Gastrocnemius medialis (tissue), 4 donors: ENCODE results near the gene SLC10A3. TPM values are rescaled to one million over a fixed set of nuclear protein-coding genes. Genes with fewer than 3 reads are reported as not detected.
A peak's percentile ranks its signal among the peaks of the same experiment; 100 is the strongest.

Source experiments
- ATAC-seq, 2 donors: fragments of 150-250 bp; one replicate each; pipeline ENCODE4 v1.9.1; 2016
- DNase-seq, 2 donors: peaks; one replicate each; pipeline ENCODE4 v3.0.0-alpha.2; 2019
- H3K27ac ChIP-seq, 4 donors: fragments of 200-600 bp; sonication (generic); 1 replicate in 1 of 4; 2 replicates in 3 of 4; pipeline ENCODE4 v1.5.1; 2016 to 2018; ENCODE audit warnings: mild to moderate bottlenecking in 2 of 4, moderate library complexity in 1 of 4
- H3K27me3 ChIP-seq, 3 donors: fragments of 200-600 bp; sonication (generic) in 2 of 3; 1 replicate in 1 of 3; 2 replicates in 2 of 3; pipeline versions ENCODE4 v1.5.1 to v1.6.0; 2016 to 2019; ENCODE audit warnings: mild to moderate bottlenecking in 1 of 3, moderate library complexity in 1 of 3
- H3K36me3 ChIP-seq, 2 donors: fragments of 200-600 bp; sonication (generic) in 1 of 2; one replicate each; pipeline ENCODE4 v1.5.1; 2017 to 2018
- H3K4me1 ChIP-seq, 2 donors: fragments of 200-600 bp; sonication (generic) in 1 of 2; one replicate each; pipeline ENCODE4 v1.5.1; 2016 to 2017; ENCODE audit warnings: mild to moderate bottlenecking in 2 of 2
- H3K4me3 ChIP-seq, 4 donors: fragments of 200-600 bp; sonication (generic) in 3 of 4; 1 replicate in 1 of 4; 2 replicates in 3 of 4; pipeline ENCODE4 v1.5.1; 2016 to 2019; ENCODE audit warnings: mild to moderate bottlenecking in 2 of 4
- H3K9me3 ChIP-seq, 3 donors: fragments of 200-600 bp; sonication (generic) in 2 of 3; 1 replicate in 1 of 3; 2 replicates in 2 of 3; pipeline ENCODE4 v1.5.1; 2016 to 2019
- CTCF ChIP-seq, 5 experiments: fragments of 450-650 bp in 3 of 5; fragments of 200-600 bp in 2 of 5; sonication (generic) in 2 of 5; IDR thresholded peaks in 4 of 5; conservative IDR thresholded peaks in 1 of 5; 1 replicate in 4 of 5; 2 replicates in 1 of 5; pipeline ENCODE4 v1.5.1; 2016 to 2019; ENCODE audit warnings: antibody characterized with exemption in 5 of 5, mild to moderate bottlenecking in 3 of 5, moderate library complexity in 3 of 5
- POLR2A ChIP-seq, 2 donors: fragments of 450-650 bp; IDR thresholded peaks; one replicate each; pipeline ENCODE4 v1.6.1; 2017; ENCODE audit warnings: antibody characterized with exemption in 2 of 2, mild to moderate bottlenecking in 2 of 2, moderate library complexity in 2 of 2
- in situ Hi-C, 4 donors: fragments of 200-750 bp; cut with MboI; loops; one replicate each; pipeline versions ENCODE4 v1.15.0 to v1.8.0; 2017; ENCODE audit warnings: low sequenced_read_pairs in 4 of 4
- intact Hi-C: fragments of 100-400 bp; cut with DNase I; formaldehyde crosslinking; loops from one replicate; pipeline ENCODE4 v1.15.1; 2023; ENCODE audit warnings: low total_unique reads
- total RNA-seq, 4 donors: library from RNA; depleted of rRNA; stranded (reverse); fragments of >200 nt; gene quantifications; one replicate each; pipeline versions ENCODE4 v1.1.0 to v1.2.3, GENCODE V29; 2016

The SLC10A3 gene
- total RNA-seq, 4 donors from 2014 or later = 11.8 to 33.3 (median 21.0) TPM

DNA sequence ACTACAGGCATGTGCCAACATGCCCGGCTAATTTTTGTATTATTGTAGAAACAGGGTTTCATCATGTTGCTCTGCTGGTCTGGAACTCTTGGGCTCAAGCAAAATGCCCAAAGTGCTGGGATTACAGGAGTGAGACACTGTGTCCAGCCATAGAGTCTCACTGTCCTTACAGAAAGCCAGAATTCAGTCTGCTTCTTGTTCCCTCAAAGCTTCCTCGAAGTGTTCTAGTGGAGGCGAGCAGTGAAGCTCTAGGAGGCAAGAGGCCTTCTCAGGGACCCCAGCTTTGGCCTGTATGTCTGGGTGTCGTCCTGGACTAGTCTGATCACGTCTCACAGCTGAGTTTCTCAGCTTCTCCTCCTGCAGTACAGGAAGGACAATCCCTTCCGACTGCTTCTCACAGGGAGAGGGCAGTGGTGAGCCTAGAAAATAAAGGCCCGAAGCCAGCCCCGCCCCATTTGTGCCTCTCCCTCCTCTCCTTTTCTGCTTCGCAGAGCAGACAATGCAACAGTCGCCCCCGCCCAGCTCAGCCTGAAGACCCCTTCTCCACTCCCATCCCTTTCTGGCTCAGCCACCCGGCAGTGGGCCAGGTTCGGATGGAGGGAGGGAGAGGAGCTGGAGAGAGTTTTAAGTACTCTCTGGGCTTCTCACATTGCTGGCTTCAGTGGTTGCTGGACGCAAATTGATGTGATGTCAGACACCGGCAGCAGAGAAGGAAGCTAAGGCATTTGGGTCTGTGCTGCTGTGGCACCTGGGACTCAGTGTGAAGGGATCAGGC lies 36.7 kb upstream of the SLC10A3 start:
- in situ Hi-C loops = loop anchor here in 2 of 4 donors (25.0 kb wide), 2 partner anchors 115 to 565 kb away; partner anchors contain the start of genes DNASE1L1 (in 2 of the 2), TAFAZZIN (in 2 of the 2), HCFC1 (in 1 of the 2) and TMEM187 (in 1 of the 2)
- ATAC-seq = peak; percentile 94 to 96
- DNase-seq = peak; percentile 48 to 69
- H3K4me3 ChIP-seq = peak overlapping the region in 3 of 4 donors; percentile 37 to 48 (median 38)
- H3K9me3 ChIP-seq = no peaks in the 10 kb centered on the region
- intact Hi-C loops = no loop called here
- H3K27ac ChIP-seq = peak overlapping the region; percentile 53 to 81 (median 72)
- TF ChIP-seq CTCF (IDR thresholded peaks at IDR 0.05 in 4 of 5, conservative IDR thresholded peaks at IDR 0.05 in 1 of 5) (peak; percentile 18 to 57 (median 31)), POLR2A (IDR thresholded peaks at IDR 0.05) (no peak)
- peaks cover 0 to 10% of the 10 kb centered on the region in 2 donors for H3K4me1 ChIP-seq
- no peaks in the 10 kb centered on the region for H3K27me3 ChIP-seq
- H3K36me3 ChIP-seq = peaks cover 0 to under 1% of the 10 kb centered on the region in 2 donors

DNA sequence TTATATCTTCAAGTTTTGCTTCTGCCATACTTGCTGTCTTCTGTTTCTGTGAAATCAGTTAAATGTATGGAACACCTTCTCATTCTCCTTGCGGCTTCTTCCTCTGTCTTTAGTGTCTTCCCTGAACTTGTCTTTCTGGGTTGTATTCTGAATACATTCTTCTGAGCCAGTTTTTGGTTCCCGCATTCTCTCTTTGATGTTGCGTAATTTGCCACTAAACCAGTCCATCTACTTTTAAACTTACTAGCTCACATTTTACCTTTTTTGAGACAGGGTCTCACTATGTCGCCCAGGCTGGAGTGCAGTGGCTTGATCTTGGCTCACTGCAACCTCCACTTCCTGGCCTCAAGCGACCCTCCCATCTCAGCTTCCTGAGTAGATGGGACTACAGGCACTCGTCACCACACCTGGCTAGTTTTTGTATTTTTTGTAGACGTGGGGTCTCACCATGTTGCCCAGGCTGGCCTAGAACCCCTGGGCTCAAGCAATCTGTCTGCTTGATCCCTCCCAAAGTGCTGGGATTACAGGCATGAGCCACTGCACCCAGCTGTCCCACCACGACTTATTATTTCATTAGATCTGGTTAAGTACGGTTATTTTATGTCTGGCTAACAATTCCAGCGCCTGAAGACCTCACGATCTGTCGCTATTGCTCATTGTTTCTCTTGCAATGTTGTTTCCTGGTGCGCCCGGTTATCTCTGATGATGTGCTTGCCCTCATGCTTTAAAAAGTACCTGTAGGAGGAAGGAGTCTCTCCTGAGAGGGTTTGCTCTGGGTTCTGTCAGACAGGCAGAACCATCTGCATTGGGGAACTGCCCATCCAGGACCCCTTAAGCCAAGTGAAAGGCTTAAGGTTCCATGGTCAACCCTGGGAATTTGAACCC lies 35.4 kb upstream of the SLC10A3 start:
- in situ Hi-C loops = loop anchor here in 2 of 4 donors (25.0 kb wide), 2 partner anchors 114 to 564 kb away; partner anchors contain the start of genes DNASE1L1 (in 2 of the 2), TAFAZZIN (in 2 of the 2), HCFC1 (in 1 of the 2) and TMEM187 (in 1 of the 2)

GRCh38 chrX:154519389-154519788 lies 29.0 kb upstream of the SLC10A3 start:
- DNase-seq = no peak
- H3K4me3 ChIP-seq = no peak overlapping the region
- TF ChIP-seq POLR2A (IDR thresholded peaks at IDR 0.05) (no peak), CTCF (IDR thresholded peaks at IDR 0.05 in 4 of 5, conservative IDR thresholded peaks at IDR 0.05 in 1 of 5) (no peak)
- H3K9me3 ChIP-seq = no peaks in the 10 kb centered on the region
- in situ Hi-C loops (no loop called here), intact Hi-C loops (loop anchor here (5.0 to 10.0 kb wide), 2 partner anchors 122 to 595 kb away; partner anchors contain the start of genes ARHGAP4 and RPL10)
- ATAC-seq = no peak
- H3K27me3 ChIP-seq = no peaks in the 10 kb centered on the region
- peaks cover 0 to 12% of the 10 kb centered on the region in 2 donors for H3K4me1 ChIP-seq
- H3K27ac ChIP-seq = no peak overlapping the region
- no peaks in the 10 kb centered on the region for H3K36me3 ChIP-seq

More for the DNA sequence above, 35.4 kb upstream of the SLC10A3 start:
- intact Hi-C loops = no loop called here
- Histone ChIP-seq H3K36me3 (no peaks in the 10 kb centered on the region), H3K27me3 (no peaks in the 10 kb centered on the region), H3K27ac (no peak overlapping the region), H3K4me1 (peaks cover 0 to 10% of the 10 kb centered on the region in 2 donors), H3K9me3 (no peaks in the 10 kb centered on the region), H3K4me3 (no peak overlapping the region)
- TF ChIP-seq CTCF (IDR thresholded peaks at IDR 0.05 in 4 of 5, conservative IDR thresholded peaks at IDR 0.05 in 1 of 5) (no peak), POLR2A (IDR thresholded peaks at IDR 0.05) (no peak)
- ATAC-seq = no peak
- no peak for DNase-seq

DNA sequence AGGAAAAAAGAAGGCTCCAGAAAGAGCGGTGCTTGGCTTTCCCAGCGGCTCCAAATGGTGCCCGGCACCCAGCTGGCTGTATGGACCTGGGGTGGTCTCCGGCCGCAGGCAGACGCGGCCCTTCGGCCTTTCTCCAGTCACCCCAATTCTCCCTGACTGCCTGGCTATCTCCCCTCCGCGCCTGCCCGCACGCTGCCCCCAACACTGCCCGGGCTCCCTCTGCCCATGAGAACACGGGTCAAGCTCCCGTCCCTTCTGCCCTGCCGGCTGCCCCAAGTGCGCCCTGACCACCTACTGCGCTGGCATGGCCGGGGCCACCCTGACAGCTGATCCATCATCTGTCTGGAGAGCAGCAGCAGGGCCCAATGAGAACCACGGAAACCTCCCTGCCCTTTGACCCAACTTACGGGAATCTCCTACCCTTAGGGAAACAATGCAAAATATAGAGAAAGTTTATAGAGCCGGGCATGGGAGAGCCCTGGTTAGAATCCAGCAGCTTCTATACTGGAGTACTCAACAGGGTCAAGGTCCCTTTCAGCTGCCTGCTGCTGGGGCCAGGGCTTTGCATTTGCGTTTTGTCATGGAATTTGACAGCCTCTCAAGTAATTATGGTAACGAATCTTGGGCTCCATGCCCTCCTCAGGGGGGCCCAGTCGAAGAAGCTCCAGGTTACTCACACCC lies 26.8 kb upstream of the SLC10A3 start:
- DNase-seq = peak in 1 of 2 donors; percentile 22
- intact Hi-C loops = loop anchor here (2.0 to 10.0 kb wide), 3 partner anchors 38 to 592 kb away; partner anchors contain the start of genes ARHGAP4, LAGE3 and RPL10
- ATAC-seq = no peak
- in situ Hi-C loops = no loop called here
- TF ChIP-seq POLR2A (IDR thresholded peaks at IDR 0.05) (no peak), CTCF (IDR thresholded peaks at IDR 0.05 in 4 of 5, conservative IDR thresholded peaks at IDR 0.05 in 1 of 5) (no peak)
- H3K27me3 ChIP-seq = no peaks in the 10 kb centered on the region
- peak overlapping the region; percentile 46 to 74 (median 56) for H3K4me3 ChIP-seq
- H3K9me3 ChIP-seq = no peaks in the 10 kb centered on the region
- H3K4me1 ChIP-seq = peaks cover 0 to 12% of the 10 kb centered on the region in 2 donors
- H3K27ac ChIP-seq = peak overlapping the region; percentile 88 to 96 (median 92)
- no peaks in the 10 kb centered on the region for H3K36me3 ChIP-seq
